ENCODE measurements around the gene TRIM25.

The TRIM25 gene

DNA sequence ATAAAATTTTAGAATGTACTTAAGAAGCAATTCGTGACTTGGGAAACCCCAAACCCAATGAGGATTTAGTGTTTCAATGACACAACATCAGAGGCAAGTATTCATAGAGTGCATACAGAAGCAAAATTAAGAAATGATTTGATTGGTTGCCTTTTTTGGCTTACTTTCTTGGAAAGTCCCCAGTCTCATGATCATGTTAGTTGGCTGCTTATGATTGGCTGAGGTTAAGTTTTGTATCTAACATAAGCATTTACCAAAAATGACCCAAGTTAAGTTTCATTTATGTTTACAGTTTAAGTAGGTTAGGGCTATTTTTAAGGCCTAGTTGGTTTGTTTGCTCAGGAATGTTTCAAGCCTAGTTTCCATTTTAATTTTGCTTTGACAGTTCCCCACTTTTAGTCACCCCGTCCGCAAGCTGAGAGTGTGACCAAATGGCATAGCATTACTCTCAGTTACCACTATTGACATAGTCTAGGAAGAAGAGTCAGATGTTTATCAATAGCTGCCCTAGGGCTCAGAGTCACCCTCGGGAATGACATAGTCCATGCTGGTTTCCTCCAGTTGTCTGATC lies 43.7 kb downstream of the TRIM25 start:
- TF ChIP-seq, protein P1, sequence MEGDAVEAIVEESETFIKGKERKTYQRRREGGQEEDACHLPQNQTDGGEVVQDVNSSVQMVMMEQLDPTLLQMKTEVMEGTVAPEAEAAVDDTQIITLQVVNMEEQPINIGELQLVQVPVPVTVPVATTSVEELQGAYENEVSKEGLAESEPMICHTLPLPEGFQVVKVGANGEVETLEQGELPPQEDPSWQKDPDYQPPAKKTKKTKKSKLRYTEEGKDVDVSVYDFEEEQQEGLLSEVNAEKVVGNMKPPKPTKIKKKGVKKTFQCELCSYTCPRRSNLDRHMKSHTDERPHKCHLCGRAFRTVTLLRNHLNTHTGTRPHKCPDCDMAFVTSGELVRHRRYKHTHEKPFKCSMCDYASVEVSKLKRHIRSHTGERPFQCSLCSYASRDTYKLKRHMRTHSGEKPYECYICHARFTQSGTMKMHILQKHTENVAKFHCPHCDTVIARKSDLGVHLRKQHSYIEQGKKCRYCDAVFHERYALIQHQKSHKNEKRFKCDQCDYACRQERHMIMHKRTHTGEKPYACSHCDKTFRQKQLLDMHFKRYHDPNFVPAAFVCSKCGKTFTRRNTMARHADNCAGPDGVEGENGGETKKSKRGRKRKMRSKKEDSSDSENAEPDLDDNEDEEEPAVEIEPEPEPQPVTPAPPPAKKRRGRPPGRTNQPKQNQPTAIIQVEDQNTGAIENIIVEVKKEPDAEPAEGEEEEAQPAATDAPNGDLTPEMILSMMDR (IDR thresholded peaks at IDR 0.05; ENCODE audit: control extremely low read depth, extremely low read depth, low read depth, missing control alignments), result no peak
- ChIA-PET CTCF (interaction anchor here (1.1 to 1.5 kb wide), 6 partner anchors 9 to 69 kb away, joined by 3 to 4 read pairs (median 4); partner anchors contain the start of gene TRIM25), POLR2A (interaction anchor here (1.1 to 1.5 kb wide), 2 partner anchors 10 to 44 kb away, joined by 3 to 9 read pairs; partner anchors contain the start of gene TRIM25)
- no peak for DNase-seq (ENCODE audit: extremely low spot score)

DNA sequence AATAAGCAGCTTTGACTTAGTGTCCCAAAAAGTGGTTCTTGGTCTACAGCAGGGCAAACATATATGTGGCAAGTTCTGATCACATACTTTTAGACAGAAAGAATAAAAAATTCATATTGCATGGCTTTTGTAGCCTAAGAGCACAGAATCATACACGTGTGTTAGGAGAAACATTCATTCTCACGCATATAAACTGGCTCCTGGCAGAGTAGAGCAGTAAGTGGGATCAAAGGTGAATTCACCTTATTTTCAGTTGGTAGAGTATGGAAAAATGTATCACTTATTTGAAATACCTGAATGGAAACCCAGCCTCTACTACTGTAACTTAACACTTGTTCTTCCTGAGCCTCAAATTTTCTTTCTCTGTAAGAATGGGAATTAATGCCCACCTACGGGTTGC lies 45.1 kb downstream of the TRIM25 start:
- no peak for DNase-seq (ENCODE audit: extremely low spot score)
- TF ChIP-seq, protein P1 (IDR thresholded peaks at IDR 0.05; ENCODE audit: control extremely low read depth, extremely low read depth, low read depth, missing control alignments), result no peak
- POLR2A ChIA-PET, result interaction anchor here (0.9 kb wide), 1 partner anchor 45 kb away, joined by 5 read pairs; the partner anchor contains the start of gene TRIM25
- CTCF ChIA-PET, result interaction anchor here (1.3 to 1.4 kb wide), 2 partner anchors 11 to 24 kb away, joined by 4 read pairs; no protein-coding TSS in a partner anchor

DNA sequence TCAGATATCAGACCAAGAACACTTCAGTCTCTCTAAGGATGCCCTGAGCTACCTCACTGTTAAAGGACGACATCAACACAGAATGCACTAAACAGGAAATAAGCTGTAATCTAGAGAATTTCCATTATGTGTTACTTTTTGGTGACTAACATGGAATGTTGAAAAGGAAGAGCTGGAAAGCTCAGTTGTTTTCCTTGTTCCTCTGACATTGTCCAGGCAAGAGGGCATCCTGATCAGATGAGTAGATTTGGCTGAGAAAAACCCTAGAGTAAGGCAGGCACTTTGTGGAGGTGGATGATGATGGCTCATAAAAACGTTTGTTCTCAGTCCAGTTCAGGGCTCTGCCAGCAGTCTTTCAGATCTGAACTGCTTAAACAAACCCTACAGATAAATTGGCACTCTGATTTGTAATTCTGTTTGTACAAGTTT lies 45.9 kb downstream of the TRIM25 start:
- POLR2A ChIA-PET, result interaction anchor here (0.6 to 0.9 kb wide), 3 partner anchors 26 to 165 kb away, joined by 3 to 5 read pairs (median 4); partner anchors contain the start of gene TRIM25
- TF ChIP-seq, protein P1 (IDR thresholded peaks at IDR 0.05; ENCODE audit: control extremely low read depth, extremely low read depth, low read depth, missing control alignments), result no peak
- CTCF ChIA-PET, result interaction anchor here (0.8 to 0.9 kb wide), 2 partner anchors 25 to 50 kb away, joined by 3 read pairs; no protein-coding TSS in a partner anchor
- DNase-seq (ENCODE audit: extremely low spot score), result no peak

DNA sequence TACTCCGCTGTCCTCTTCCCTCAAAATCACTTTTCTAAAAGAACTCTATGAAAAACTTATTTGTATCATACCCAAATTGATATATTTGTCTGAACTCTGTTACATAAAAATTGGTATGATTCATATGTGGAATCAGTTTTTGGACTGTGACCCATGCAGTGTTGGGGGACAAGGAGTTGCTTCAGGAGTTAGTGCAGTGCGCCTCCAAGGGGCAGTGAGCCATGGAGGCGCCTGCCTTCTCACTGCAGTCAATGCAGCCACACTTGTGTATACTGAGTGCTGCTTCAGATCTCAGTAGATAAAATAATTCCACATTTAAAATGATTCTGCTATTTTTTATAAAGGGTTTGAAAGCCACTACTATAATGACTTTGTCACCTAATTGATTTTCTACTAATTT lies 47.4 kb downstream of the TRIM25 start:
- ChIA-PET POLR2A (no interaction called here), CTCF (no interaction called here)
- DNase-seq (ENCODE audit: extremely low spot score), result no peak
- TF ChIP-seq, protein P1 (IDR thresholded peaks at IDR 0.05; ENCODE audit: control extremely low read depth, extremely low read depth, low read depth, missing control alignments), result peak; percentile 32

DNA sequence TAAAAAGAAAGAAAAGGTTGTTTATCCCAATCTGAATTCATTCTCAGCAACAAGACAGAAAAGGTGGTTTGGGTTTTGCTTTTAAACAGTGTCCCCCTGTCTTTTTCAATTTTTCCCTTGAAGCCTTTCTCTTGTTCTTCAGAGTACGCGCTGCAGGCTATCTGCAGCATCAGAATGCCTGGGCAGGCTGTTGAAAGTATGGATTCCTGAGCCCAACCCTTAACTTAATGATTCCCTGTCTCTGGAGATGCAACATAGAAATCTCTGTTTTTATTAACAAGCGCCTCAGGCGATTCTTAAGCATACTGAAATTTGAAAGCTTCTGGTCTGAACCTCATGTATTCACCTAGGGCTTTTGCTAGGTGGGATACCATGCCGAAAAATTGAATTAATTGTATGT lies 47.8 kb downstream of the TRIM25 start:
- TF ChIP-seq, protein P1 (IDR thresholded peaks at IDR 0.05; ENCODE audit: control extremely low read depth, extremely low read depth, low read depth, missing control alignments), result no peak
- DNase-seq (ENCODE audit: extremely low spot score), result no peak
- ChIA-PET POLR2A (no interaction called here), CTCF (no interaction called here)

DNA sequence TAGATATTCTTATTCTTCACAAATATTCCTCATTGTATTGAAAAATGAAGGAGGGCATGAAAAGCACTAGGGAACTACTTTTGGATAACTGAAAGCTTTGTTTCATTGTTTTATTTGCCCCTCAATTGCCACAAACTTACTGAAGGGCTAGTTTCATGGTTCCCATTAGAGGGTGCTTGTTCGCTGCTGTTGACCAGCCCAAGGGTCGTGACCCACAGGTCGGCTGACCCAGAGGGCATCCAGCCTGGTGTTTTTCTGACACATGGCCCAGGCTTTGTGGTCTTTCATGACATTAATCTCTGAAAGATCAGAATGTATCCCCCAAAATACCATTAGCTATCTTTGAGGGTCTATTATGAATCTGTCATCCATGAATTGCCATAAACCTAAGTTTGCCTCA lies 49.9 kb downstream of the TRIM25 start:
- ChIA-PET CTCF (interaction anchor here (1.8 to 3.8 kb wide), 2 partner anchors 12 to 76 kb away, joined by 4 to 17 read pairs; no protein-coding TSS in a partner anchor), POLR2A (no interaction called here)
- TF ChIP-seq, protein P1 (IDR thresholded peaks at IDR 0.05; ENCODE audit: control extremely low read depth, extremely low read depth, low read depth, missing control alignments), result no peak

More for the DNA sequence above, 49.9 kb downstream of the TRIM25 start:
- no peak for DNase-seq (ENCODE audit: extremely low spot score)

Data from GM10248 (cell line).